Stimulated activated CD4-positive, alpha-beta T cell treated with anti-CD3 and anti-CD28 coated beads, Interleukin-12 subunit alpha, Interleukin-12 subunit beta, amount 100 ng/mL, for 24 hours (primary cell): ENCODE measurements around the gene GART.
"Not testable (repeated sequence)": the region's sequence is repeated elsewhere in the genome, so short reads cannot be mapped to it uniquely, and the experiment has no call there.

Source experiments
- DNase-seq, 2 experiments: peaks; one replicate each; pipeline ENCODE4 v3.0.0-alpha.2; 2020; ENCODE audit warnings: low read depth in 2 of 2

The GART gene

DNA sequence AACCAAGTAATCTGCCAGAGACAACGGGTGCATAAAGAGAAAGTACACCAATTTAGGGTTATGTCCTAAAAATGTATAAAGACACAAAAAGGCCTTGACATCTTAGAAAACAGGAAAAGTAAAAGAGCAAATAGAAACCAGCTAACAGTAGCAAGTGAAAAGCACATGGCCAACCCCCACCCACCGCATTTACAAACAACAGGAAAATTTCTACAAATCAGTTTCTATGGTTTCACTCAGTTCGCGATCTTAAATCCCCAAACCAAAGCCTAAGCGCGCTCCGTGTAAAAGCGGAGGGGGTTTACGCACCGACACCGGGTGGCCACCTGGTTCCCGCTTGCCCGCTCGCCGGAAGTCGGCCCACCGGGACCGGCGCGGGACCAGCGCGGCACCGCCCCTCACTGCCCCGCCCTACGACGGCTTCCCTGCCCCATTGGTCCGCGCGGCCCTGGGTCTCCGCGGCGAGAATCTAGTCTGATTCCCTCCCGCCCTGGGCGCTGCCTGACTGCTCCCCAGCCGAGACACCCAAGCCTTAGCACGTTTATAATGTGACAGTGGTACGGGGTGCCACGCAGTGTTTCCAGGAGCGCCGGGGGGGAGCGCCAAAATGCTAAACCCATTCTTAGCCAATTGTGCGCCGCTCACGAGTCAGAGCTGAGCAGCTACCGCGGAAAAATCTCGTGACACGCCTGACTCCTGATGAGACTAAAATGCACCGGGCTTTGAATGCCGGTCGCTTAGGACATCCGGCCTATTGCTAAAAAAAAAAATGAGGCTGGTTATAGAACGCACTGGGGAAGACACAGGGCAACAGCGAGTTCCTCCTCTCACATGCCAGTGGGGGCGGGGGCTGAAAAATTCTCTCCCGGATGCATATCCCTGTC lies at the start of gene GART:
Gene GART (minus strand): TSS at position 362 of the 884 bp plus-strand sequence. CDS start 2,802 bp downstream, outside the sequence.
- peak; percentile 75 to 82 for DNase-seq

GRCh38 chr21:33588485-33589335 lies 46.8 kb upstream of the GART start, which contains the start of gene DONSON:
DONSON (minus strand) TSS chr21:33588684; CDS start chr21:33588641, 43 bp downstream.
- peak; percentile 72 to 79 for DNase-seq

DNA sequence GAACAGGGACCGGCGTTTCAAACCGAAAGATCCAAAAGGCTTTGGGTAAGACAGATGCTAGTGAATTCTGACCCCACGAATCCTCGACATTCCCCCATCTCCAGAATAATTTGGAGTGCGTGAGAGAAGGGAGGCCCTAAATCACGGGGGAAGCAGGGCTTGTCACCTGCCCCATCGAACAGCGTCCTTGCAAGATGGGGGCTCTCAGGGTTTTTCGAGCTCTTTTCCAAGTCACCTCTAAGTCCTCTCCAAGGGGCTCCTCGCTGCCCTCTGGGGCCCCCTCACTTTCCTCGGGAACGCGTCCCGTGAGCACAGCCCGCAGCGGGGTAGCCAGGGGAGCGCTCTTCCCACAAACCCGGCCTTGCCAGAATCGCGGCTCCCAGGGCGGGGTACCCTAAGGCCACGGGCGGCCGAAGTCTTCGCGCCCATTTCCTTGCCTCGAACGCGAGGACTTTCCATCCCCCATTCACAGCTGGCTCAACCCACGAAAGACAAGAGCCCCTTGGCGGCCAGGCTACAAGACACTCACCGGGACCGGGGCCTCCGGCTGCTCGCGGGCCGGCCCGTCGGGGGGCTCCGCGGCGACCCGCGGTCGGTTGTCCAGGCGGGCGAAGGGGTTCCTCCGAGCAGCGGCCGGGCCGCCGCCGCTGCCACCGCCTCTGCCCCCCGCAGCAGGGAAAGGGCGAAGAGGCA lies 46.0 kb upstream of the GART start:
- DNase-seq, result peak; percentile 10 to 24

DNA sequence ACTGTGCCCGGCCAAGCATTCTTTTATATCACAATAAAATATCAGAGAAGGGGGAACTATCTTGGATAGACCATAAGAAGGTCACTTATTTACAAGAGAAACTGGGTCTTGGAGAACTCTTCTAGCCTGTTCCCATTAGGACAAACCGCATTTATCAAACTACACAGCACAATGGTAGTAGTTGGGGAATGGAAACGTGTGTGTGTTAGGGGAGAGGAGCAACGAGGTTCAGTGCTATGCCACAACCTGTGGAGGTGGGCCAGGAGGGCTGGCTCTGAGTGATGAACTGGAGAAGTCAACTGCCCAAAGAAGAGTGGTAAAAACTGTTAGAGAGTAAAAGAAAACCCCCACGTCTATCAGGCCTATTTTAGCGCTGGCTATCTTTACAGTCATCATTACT lies 45.0 kb upstream of the GART start:
- DNase-seq, result no peak

DNA sequence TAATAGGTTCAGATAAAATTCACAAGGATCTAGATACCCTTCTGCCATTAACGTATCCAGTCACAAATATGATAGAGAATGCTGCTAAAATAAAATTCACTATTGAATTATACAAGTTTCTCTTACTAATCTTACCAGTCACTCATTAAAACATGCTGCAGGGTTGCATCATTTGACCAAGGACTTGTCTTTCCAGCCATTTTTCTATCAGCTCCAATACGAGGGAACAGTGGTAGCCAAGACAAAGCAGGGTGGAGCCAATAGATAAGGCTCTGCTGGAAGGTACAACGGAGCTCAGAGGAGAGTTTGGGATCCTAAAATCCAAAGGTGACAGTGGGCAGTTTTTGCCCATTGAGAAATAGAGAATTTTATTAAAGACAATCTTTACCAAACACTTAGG lies 42.5 kb upstream of the GART start:
- DNase-seq, result no peak

DNA sequence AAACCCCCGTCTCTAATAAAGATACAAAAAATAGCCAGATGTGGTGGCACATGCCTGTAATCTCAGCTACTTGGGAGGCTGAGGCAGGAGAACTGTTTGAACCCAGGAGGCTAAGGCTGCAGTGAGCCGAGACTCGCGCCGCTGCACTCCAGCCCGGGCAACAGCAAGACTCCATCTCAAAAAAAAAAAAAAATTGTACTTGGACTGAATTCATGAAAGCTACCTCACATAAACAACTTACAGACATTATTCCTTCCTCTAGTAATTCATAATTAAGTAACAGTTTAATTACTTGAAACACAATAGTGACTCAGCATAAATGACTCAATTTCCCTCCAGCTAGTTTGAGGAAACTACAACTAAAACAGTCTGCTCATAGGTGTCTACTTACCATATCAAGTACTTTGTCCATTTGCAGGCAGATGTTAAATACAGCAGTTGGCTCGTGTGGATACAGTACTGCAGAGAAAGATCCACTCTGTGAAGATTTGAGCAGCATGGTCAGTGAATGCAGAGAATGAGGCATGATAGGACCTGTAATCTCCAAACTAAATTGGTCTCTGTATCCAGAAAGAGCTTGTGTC lies 37.1 kb upstream of the GART start:
- no peak for DNase-seq

GRCh38 chr21:33578214-33578613 lies 36.3 kb upstream of the GART start:
- DNase-seq, result no peak

DNA sequence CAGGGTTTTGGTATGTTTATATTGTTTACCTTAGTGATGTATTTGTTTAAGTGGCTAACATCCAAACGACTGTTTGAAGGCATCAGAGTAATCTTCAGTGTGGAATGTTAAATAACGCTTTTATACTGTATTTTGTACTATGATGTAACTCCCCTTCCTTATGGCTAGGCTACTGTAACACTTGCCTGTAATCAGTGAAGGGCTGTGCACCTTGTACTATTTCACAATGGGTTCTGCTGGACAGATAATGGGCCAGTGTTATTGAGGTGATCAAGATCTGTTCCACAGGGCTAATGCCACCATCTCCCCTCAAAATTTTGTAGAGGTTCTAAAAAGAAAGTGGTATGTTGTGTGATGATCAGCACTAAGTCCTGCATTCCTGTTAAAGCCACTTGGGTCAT lies 34.8 kb upstream of the GART start:
- not testable (repeated sequence) for DNase-seq

GRCh38 chr21:33572350-33572749 lies 30.4 kb upstream of the GART start:
- DNase-seq, result no peak

- no peak for DNase-seq
Observed at GRCh38 chr21:33569991-33570390, 28.1 kb upstream of the GART start.

- DNase-seq, result no peak
Observed at GRCh38 chr21:33568448-33568847, 26.5 kb upstream of the GART start.

DNA sequence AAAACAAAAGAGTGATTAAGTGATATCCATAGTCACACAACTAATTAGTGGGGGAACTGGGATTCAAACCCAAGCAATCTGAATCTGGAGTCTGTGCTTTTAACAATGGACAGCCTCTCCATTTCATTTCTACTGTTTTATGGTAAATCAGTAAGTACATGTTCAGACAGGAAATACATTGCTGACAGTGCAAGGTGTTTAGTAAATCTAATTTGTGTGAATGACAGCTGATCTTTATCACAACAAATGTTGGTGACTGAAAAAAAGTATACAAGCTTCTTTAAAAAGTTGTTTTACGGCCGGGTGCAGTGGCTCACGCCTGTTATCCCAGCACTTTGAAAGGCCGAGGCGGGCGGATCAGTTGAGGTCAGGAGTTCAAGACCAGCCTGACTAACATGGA lies 26.0 kb upstream of the GART start:
- DNase-seq, result no peak

GRCh38 chr21:33566514-33566913 lies 24.6 kb upstream of the GART start:
- DNase-seq, result no peak

- no peak for DNase-seq
Observed at GRCh38 chr21:33562389-33562788, 20.5 kb upstream of the GART start.

GRCh38 chr21:33561373-33561772 lies 19.5 kb upstream of the GART start:
- no peak for DNase-seq

- DNase-seq, result no peak
Observed at GRCh38 chr21:33560965-33561364, 19.0 kb upstream of the GART start.

GRCh38 chr21:33559813-33560212 lies 17.9 kb upstream of the GART start:
- no peak for DNase-seq

DNA sequence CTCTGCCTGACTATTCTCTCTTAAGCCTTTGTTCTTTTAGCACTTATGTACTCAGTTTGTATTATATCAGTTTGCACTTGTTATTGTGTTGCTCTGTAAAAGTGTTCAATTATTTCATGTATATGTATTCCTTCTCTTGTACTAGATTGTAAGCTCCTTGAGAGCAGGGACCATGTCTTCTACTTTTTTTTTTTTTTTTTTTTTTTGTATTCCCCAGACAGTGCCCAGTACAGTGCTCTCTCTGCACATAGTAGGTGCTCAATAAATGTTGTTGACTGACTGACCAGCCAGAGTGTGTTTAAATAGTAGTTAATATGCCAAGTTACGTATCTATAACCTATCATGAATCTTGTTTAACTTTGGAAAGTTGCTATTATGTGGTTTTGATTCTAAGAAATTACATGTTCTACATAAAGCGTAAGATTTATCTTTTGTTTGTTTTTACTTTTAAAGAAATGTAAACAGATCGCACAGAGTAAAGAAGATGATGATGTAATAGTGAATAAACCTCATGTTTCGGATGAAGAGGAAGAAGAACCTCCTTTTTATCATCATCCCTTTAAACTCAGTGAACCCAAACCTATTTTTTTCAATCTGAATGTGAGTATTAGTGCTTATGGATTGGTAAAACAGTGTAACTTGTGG lies 17.0 kb upstream of the GART start:
- no peak for DNase-seq

DNA sequence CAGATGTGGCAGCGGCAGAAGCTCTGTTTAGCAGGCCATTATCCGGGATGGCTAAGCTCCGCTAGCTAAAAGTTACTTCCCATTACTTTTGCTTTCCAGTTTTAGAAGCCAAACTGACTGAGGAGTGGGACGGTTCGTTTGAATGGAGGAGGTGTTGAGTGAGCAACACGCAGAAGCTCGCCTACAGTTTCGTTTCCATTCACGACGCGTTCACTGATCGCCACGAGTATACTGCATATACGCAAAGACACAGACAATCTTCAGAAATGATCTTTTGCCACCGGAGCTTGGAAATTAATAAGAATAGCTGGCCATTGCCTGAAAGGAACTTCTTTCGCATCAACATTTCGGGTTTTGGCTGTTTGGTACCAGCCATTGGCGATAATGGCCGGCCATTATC lies 15.5 kb upstream of the GART start:
- DNase-seq, result no peak

DNA sequence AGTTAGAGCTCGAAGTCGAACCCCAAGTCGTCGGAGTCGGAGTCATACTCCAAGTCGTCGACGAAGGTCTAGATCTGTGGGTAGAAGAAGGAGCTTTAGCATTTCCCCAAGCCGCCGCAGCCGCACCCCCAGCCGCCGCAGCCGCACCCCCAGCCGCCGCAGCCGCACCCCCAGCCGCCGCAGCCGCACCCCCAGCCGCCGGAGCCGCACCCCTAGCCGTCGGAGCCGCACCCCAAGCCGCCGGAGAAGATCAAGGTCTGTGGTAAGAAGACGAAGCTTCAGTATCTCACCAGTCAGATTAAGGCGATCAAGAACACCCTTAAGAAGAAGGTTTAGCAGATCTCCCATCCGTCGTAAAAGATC lies 13.0 kb upstream of the GART start:
- DNase-seq, result no peak
